Measurements from ENCODE around the gene BTG2. TPM values are rescaled to one million over a fixed set of nuclear protein-coding genes. Genes with fewer than 3 reads are reported as not detected.

BTG2 gene
- total and polyA plus RNA-seq, 2 donors = 171 to 174 TPM

DNA sequence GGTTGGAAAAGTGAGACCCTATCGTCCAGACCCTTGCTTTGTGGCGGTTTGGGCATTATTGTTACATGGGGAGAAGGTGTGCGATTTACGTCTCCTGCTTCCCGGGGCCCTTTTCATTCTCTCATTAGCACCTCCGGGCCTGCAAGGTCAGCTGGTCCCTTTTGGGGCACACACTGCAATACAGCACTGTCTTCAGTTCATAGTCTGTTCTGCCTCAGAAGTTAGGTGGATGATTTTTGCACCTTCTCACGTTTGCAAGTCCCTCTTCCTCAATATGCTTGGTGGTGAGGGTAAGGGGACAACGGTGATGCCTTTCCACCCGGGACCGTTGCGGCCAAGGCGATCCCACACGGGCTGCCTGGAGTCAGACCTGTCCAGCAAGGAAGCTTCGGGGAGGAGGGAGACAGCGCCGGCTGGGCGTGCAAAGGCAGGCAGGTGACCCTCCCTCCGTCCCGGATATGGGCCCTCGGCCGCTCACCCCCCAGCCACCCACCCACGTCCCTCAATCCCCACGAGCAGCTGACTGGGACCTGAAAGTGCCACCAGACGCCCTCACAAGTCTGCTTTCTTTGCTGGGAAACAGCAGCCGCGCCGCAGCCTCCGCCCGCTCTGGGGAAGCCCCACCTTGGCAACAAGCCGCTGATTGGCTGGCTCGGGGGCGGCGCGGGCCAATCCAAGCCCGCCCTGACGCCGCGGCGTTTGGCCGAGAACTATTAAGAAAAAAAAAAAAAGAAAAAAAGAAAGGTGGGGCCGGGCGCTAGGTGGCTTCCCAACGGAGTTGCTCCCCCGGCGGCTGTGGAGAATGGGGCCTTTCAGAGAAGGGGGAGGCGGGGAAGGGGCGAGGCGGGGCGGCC, 21.7 kb downstream of the BTG2 start:
- H3K27me3 ChIP-seq (ENCODE audit: control insufficient read depth in 2 of 2, insufficient read depth in 1 of 2, low read length in 1 of 2) = no peaks in the 10 kb centered on the region
- peak in 8 of 9 donors; percentile 84 to 98 (median 94) for DNase-seq (ENCODE audit: low read depth in 6 of 9, low spot score in 9 of 9)
- H3K27ac ChIP-seq (ENCODE audit: low read depth in 1 of 2, low read length in 1 of 2) = peak overlapping the region; percentile 96 to 100
- 6% methylated on average over 49 of the region's 49 CpGs for WGBS
- H3K9me3 ChIP-seq (ENCODE audit: control insufficient read depth in 2 of 2, insufficient read depth in 1 of 2, low read length in 1 of 2) = peaks cover 0 to 6% of the 10 kb centered on the region in 2 donors
- H3K36me3 ChIP-seq (ENCODE audit: control insufficient read depth in 2 of 2, insufficient read depth in 2 of 2, low read length in 1 of 2) = no peaks in the 10 kb centered on the region
- peak overlapping the region; percentile 53 to 64 for H3K4me3 ChIP-seq (ENCODE audit: low read length in 2 of 2)
- peaks cover 59 to 91% of the 10 kb centered on the region in 2 donors for H3K4me1 ChIP-seq (ENCODE audit: control insufficient read depth in 2 of 2, insufficient read depth in 2 of 2, low read length in 2 of 2)

DNA sequence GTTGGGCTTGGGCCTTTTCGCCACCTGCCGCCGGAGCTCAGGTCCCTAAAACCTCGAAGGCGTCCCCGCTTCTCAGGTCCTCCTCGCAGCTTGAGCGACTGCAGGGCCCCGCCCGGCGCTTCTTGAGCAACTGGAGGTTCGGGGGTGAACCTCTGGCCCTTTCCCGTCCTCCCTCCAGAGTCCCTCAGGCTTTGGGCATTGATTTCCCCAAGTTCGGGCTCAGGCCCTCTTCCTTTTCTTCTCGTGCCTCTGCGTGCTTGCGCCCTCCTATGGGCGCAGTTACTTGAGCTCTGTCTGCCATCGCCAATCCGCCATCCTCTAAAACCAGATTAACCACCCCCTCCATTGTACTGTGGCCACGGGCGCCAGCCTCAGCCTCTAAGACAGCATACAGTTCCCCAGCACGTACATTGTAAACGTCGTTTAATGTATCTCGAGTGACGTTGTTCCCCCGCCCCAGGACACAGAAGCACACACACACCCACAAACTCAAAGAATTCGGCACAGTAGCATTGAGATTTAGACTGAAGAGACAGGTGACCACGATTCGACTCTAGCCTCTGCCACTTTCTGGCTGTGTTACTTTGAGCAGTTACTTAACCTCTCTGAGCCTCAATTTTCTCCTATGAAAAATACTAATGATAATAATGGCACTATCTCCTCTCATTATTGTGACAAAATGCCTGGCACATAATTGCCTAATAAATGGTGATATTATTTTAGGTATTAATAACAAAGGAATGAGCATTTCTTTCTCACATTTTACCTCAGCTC, 22.6 kb downstream of the BTG2 start:
- Histone ChIP-seq H3K4me3 (ENCODE audit: low read length in 2 of 2) (peak overlapping the region; percentile 53 to 64), H3K27me3 (ENCODE audit: control insufficient read depth in 2 of 2, insufficient read depth in 1 of 2, low read length in 1 of 2) (no peaks in the 10 kb centered on the region), H3K27ac (ENCODE audit: low read depth in 1 of 2, low read length in 1 of 2) (peak overlapping the region; percentile 96 to 100), H3K36me3 (ENCODE audit: control insufficient read depth in 2 of 2, insufficient read depth in 2 of 2, low read length in 1 of 2) (no peaks in the 10 kb centered on the region), H3K9me3 (ENCODE audit: control insufficient read depth in 2 of 2, insufficient read depth in 1 of 2, low read length in 1 of 2) (peaks cover 0 to 6% of the 10 kb centered on the region in 2 donors), H3K4me1 (ENCODE audit: control insufficient read depth in 2 of 2, insufficient read depth in 2 of 2, low read length in 2 of 2) (peaks cover 51 to 85% of the 10 kb centered on the region in 2 donors)
- WGBS = 2% methylated on average over 31 of the region's 31 CpGs
- DNase-seq (ENCODE audit: low read depth in 6 of 9, low spot score in 9 of 9) = peak in 6 of 9 donors; percentile 72 to 93 (median 80)

DNA sequence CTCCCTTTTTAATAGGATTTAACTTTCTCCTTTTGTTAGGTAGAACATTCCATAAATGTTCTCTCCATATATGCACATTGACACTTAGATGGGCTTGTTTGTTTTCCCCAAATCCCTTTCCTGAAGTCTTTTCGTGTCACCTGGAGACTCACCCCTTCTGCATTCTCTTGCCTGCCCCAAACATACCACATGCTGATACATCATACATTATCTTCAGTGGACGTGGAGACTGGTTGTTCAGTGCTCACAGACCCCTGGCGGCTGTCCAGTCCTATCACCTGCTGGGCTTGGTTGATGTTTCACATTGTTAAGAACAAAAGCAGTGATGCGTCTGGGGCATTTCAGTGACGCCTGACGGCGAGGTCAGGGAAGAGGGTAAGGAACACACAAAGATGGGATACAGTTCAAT, 23.4 kb downstream of the BTG2 start:
- H3K27ac ChIP-seq (ENCODE audit: low read depth in 1 of 2, low read length in 1 of 2) = peak overlapping the region; percentile 96 to 100

DNA sequence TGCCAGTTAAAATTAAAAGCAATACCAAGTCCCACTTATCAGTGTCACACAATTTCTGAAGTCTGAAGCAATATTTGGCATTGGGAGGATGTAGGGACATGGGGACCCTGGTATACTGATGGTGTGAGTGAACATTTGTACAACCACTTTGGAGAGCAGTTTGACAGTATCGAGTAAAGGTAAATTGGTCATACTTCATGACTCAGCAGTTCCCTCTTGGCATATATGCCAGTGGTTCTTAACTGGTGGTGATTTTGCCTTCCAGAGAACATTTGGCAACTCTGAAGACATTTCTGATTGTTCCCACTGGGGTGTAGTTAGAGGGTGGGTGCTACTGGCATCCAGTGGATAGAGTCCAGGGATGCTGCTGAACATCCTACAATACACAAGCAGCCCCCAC, 25.9 kb downstream of the BTG2 start:
- WGBS = 58% methylated on average over 1 of the region's 1 CpG
- Histone ChIP-seq H3K4me1 (ENCODE audit: control insufficient read depth in 2 of 2, insufficient read depth in 2 of 2, low read length in 2 of 2) (peaks cover 31 to 69% of the 10 kb centered on the region in 2 donors), H3K27me3 (ENCODE audit: control insufficient read depth in 2 of 2, insufficient read depth in 1 of 2, low read length in 1 of 2) (no peaks in the 10 kb centered on the region), H3K9me3 (ENCODE audit: control insufficient read depth in 2 of 2, insufficient read depth in 1 of 2, low read length in 1 of 2) (no peaks in the 10 kb centered on the region), H3K36me3 (ENCODE audit: control insufficient read depth in 2 of 2, insufficient read depth in 2 of 2, low read length in 1 of 2) (no peaks in the 10 kb centered on the region), H3K27ac (ENCODE audit: low read depth in 1 of 2, low read length in 1 of 2) (no peak overlapping the region), H3K4me3 (ENCODE audit: low read length in 2 of 2) (no peak overlapping the region)
- DNase-seq (ENCODE audit: low read depth in 6 of 9, low spot score in 9 of 9) = no peak

More for the DNA sequence above, 23.4 kb downstream of the BTG2 start:
- no peak for DNase-seq (ENCODE audit: low read depth in 6 of 9, low spot score in 9 of 9)
- Histone ChIP-seq H3K4me3 (ENCODE audit: low read length in 2 of 2) (no peak overlapping the region), H3K36me3 (ENCODE audit: control insufficient read depth in 2 of 2, insufficient read depth in 2 of 2, low read length in 1 of 2) (no peaks in the 10 kb centered on the region), H3K4me1 (ENCODE audit: control insufficient read depth in 2 of 2, insufficient read depth in 2 of 2, low read length in 2 of 2) (peaks cover 42 to 77% of the 10 kb centered on the region in 2 donors), H3K27me3 (ENCODE audit: control insufficient read depth in 2 of 2, insufficient read depth in 1 of 2, low read length in 1 of 2) (no peaks in the 10 kb centered on the region), H3K9me3 (ENCODE audit: control insufficient read depth in 2 of 2, insufficient read depth in 1 of 2, low read length in 1 of 2) (peaks cover 0 to 6% of the 10 kb centered on the region in 2 donors)
- WGBS = 94% methylated on average over 7 of the region's 7 CpGs

DNA sequence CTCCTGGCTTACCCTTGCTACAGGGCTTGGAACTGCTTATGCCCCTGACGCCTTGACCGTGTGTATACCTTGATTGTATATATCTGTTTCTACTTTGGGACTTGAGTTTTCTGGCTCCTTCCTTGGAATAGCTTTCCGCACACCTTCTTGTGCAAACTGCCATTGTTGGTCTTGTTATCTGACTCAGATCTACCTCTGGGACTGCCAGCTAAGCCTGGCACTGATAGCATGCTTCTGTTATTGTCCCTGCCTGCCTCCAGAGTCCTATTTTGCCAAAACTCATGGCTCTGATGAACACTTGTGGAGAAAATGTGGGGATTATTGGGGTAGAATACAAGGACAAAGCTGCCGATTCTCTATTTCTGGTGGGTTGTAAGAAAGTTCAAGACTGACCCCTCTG, 30.2 kb downstream of the BTG2 start:
- Histone ChIP-seq H3K4me3 (ENCODE audit: low read length in 2 of 2) (no peak overlapping the region), H3K9me3 (ENCODE audit: control insufficient read depth in 2 of 2, insufficient read depth in 1 of 2, low read length in 1 of 2) (no peaks in the 10 kb centered on the region), H3K27me3 (ENCODE audit: control insufficient read depth in 2 of 2, insufficient read depth in 1 of 2, low read length in 1 of 2) (peaks cover 2 to 5% of the 10 kb centered on the region in 2 donors), H3K27ac (ENCODE audit: low read depth in 1 of 2, low read length in 1 of 2) (peak overlapping the region; percentile 36 to 75), H3K36me3 (ENCODE audit: control insufficient read depth in 2 of 2, insufficient read depth in 2 of 2, low read length in 1 of 2) (no peaks in the 10 kb centered on the region), H3K4me1 (ENCODE audit: control insufficient read depth in 2 of 2, insufficient read depth in 2 of 2, low read length in 2 of 2) (peaks cover 36 to 69% of the 10 kb centered on the region in 2 donors)
- WGBS = 98% methylated on average over 4 of the region's 4 CpGs
- no peak for DNase-seq (ENCODE audit: low read depth in 6 of 9, low spot score in 9 of 9)

DNA sequence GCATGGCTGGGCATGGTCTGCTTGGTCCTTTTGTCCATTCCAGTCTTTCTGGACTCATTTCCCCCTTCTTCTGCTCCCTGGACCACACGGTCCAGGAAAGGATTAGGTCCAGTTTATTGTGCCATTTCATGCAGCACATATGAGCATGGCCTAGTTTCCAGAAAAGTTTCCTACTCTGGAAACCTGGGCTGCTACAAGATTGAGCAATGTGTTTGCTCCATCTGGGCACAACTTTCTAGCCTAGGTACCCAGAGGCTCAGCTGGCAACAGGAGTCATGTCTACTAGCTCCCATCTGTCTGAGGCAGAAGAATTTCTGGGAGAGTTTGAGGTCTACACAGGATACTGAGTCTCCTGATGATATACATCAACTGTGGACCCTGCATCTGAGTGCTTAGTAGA, 30.8 kb downstream of the BTG2 start:
- Histone ChIP-seq H3K36me3 (ENCODE audit: control insufficient read depth in 2 of 2, insufficient read depth in 2 of 2, low read length in 1 of 2) (no peaks in the 10 kb centered on the region), H3K27me3 (ENCODE audit: control insufficient read depth in 2 of 2, insufficient read depth in 1 of 2, low read length in 1 of 2) (peaks cover 4 to 11% of the 10 kb centered on the region in 2 donors), H3K4me1 (ENCODE audit: control insufficient read depth in 2 of 2, insufficient read depth in 2 of 2, low read length in 2 of 2) (peaks cover 37 to 70% of the 10 kb centered on the region in 2 donors), H3K4me3 (ENCODE audit: low read length in 2 of 2) (no peak overlapping the region), H3K9me3 (ENCODE audit: control insufficient read depth in 2 of 2, insufficient read depth in 1 of 2, low read length in 1 of 2) (no peaks in the 10 kb centered on the region), H3K27ac (ENCODE audit: low read depth in 1 of 2, low read length in 1 of 2) (peak overlapping the region in 1 of 2 donors; percentile 75)
- 94% methylated on average over 1 of the region's 1 CpG for WGBS
- DNase-seq (ENCODE audit: low read depth in 6 of 9, low spot score in 9 of 9) = peak in 1 of 9 donors; percentile 39

DNA sequence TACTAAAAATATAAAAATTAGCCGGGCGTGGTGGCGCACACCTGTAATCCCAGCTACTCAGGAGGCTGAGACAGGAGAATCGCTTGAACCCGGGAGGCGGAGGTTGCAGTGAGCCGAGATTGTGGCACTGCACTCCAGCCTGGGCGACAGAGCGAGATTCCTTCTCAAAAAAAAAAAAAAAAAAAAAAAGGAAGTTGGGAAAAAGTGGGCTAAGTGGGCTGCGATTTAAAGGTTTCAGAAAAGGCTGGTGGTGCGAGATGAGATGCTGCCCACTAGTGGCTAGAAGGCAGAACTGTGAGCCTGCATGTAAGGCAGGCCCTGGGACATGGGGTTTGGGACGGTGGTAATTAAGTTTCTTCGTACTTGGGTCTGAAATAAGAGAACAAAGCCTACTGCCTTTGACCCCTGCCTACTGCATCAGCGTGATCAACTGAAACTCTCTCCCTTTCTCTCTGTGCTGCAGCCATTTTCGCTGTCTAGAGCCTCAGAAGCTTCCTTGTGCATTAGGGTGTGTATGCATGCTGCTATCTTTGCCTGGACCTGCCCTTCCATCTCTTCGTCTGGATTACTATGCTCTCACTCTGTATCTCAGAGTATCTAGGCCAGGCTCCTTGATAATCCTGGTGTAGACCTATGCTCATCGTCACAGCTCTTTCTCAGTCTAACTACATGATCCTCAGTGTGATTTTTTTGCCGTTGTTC, 33.2 kb downstream of the BTG2 start:
- peak in 3 of 9 donors; percentile 71 to 86 (median 79) for DNase-seq (ENCODE audit: low read depth in 6 of 9, low spot score in 9 of 9)
- 54% methylated on average over 18 of the region's 18 CpGs for WGBS
- Histone ChIP-seq H3K4me3 (ENCODE audit: low read length in 2 of 2) (peak overlapping the region in 1 of 2 donors; percentile 22), H3K36me3 (ENCODE audit: control insufficient read depth in 2 of 2, insufficient read depth in 2 of 2, low read length in 1 of 2) (no peaks in the 10 kb centered on the region), H3K4me1 (ENCODE audit: control insufficient read depth in 2 of 2, insufficient read depth in 2 of 2, low read length in 2 of 2) (peaks cover 37 to 72% of the 10 kb centered on the region in 2 donors), H3K27me3 (ENCODE audit: control insufficient read depth in 2 of 2, insufficient read depth in 1 of 2, low read length in 1 of 2) (peaks cover 4 to 26% of the 10 kb centered on the region in 2 donors), H3K27ac (ENCODE audit: low read depth in 1 of 2, low read length in 1 of 2) (peak overlapping the region in 1 of 2 donors; percentile 48), H3K9me3 (ENCODE audit: control insufficient read depth in 2 of 2, insufficient read depth in 1 of 2, low read length in 1 of 2) (no peaks in the 10 kb centered on the region)

DNA sequence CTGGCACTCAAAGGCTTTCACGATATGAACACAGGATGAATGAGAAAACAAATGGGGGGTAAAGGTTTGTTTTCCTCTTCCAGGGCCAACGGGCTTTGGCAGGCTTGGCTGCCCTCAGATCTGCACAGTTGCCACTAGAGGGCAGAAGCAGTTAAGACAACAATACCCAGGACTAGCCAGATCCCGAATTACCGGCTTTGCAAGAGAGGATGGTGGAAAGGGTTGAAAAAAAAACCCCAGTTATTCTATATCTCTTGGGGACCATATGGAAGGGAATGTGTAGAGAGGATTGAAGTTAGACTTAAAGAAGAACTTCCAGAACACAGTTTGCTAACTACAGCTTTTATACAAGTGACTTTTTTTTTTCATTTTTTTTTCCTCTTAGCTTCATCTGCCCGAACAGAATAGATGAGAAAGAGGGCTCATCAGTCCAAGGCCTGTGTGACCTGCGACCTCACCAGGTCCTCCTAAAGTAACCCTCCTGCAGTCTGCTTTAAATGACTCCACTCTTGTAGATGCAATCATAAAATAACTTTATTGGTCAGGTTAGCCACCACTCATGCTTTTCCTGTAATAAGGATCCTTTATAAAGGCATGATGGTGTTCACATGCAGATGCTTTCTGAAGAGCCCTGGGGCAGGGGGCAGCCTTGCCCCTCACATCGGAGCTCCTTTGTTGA, 34.9 kb downstream of the BTG2 start:
- no peaks in the 10 kb centered on the region for H3K36me3 ChIP-seq (ENCODE audit: control insufficient read depth in 2 of 2, insufficient read depth in 2 of 2, low read length in 1 of 2)
- peak overlapping the region in 1 of 2 donors; percentile 47 for H3K27ac ChIP-seq (ENCODE audit: low read depth in 1 of 2, low read length in 1 of 2)
- WGBS = 30% methylated on average over 7 of the region's 7 CpGs
- H3K9me3 ChIP-seq (ENCODE audit: control insufficient read depth in 2 of 2, insufficient read depth in 1 of 2, low read length in 1 of 2) = no peaks in the 10 kb centered on the region
- DNase-seq (ENCODE audit: low read depth in 6 of 9, low spot score in 9 of 9) = peak in 3 of 9 donors; percentile 77 to 90 (median 78)
- H3K4me1 ChIP-seq (ENCODE audit: control insufficient read depth in 2 of 2, insufficient read depth in 2 of 2, low read length in 2 of 2) = peaks cover 33 to 64% of the 10 kb centered on the region in 2 donors
- H3K4me3 ChIP-seq (ENCODE audit: low read length in 2 of 2) = peak overlapping the region in 1 of 2 donors; percentile 4
- peaks cover 4 to 38% of the 10 kb centered on the region in 2 donors for H3K27me3 ChIP-seq (ENCODE audit: control insufficient read depth in 2 of 2, insufficient read depth in 1 of 2, low read length in 1 of 2)

All from thymus (tissue), 11 donors.